HepG2 (cell line): Measurements from ENCODE around the gene SIGMAR1.

Source experiments
- EZH2 ChIP-seq: conservative IDR thresholded peaks from 2 replicates; pipeline ENCODE4 v1.6.1; 2012; ENCODE audit warnings: mild to moderate bottlenecking, low read depth, low read length, moderate library complexity
- HOXA7 ChIP-seq: sonication (generic); formaldehyde crosslinking; IDR thresholded peaks from 2 replicates; pipeline ENCODE4 v1.8.1; 2022; ENCODE audit warnings: mild to moderate bottlenecking, missing genetic modification reagents, moderate library complexity
- JUND ChIP-seq: sonication (generic); formaldehyde crosslinking; IDR thresholded peaks from 2 replicates; pipeline ENCODE4 v1.8.0; 2022; ENCODE audit warnings: mild to moderate bottlenecking, missing genetic modification reagents
- MXD4 ChIP-seq: IDR thresholded peaks from 2 replicates; pipeline ENCODE4 v1.6.1; 2016; ENCODE audit warnings: mild to moderate bottlenecking, missing biosample characterization, missing genetic modification reagents
- MYC ChIP-seq: sonication (generic); formaldehyde crosslinking; IDR thresholded peaks from 2 replicates; pipeline ENCODE4 v1.9.0; 2021; ENCODE audit warnings: missing genetic modification reagents, borderline replicate concordance
- NBN ChIP-seq: fragments of 450-650 bp; conservative IDR thresholded peaks from 2 replicates; pipeline ENCODE4 v1.6.1; 2017
- POLR2AphosphoS5 ChIP-seq: IDR thresholded peaks from 2 replicates; pipeline ENCODE4 v1.6.1; 2012; ENCODE audit warnings: low read depth, low read length
- SKIL ChIP-seq: sonication (generic); formaldehyde crosslinking; IDR thresholded peaks from 2 replicates; pipeline ENCODE4 v1.8.0; 2022; ENCODE audit warnings: missing genetic modification reagents, mild to moderate bottlenecking, moderate library complexity, borderline replicate concordance
- SRF ChIP-seq: IDR thresholded peaks from 2 replicates; pipeline ENCODE4 v1.6.1; 2011; ENCODE audit warnings: mild to moderate bottlenecking, low read depth, low read length, moderate library complexity
- ZBTB7A ChIP-seq: sonication (generic); formaldehyde crosslinking; IDR thresholded peaks from 2 replicates; pipeline ENCODE4 v1.8.0; 2022; ENCODE audit warnings: mild to moderate bottlenecking, missing genetic modification reagents
- ZNF768 ChIP-seq: sonication (generic); formaldehyde crosslinking; IDR thresholded peaks from 2 replicates; pipeline ENCODE4 v1.4.0; 2020; ENCODE audit warnings: missing genetic modification reagents

DNA sequence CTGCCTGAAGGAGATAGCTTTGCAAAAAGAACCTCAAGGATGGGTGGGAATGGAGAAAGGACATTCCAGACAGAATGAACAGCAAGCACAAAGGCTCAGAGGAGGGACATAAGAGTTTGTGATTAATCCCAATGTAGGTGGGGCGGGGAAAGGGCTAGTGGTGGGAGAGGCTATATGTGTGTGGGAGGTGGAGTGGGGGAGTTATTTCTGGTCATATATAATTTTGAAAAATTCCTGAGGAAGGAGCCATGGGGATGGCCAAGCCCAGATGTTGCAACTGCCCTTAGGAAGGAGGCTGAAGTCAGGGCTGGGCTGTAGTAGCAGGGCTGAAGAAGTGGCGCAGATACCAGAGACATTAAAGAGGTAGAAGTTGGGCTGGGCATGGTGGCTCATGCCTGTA is 38.3 kb upstream of the SIGMAR1 start:
- TF ChIP-seq SRF, result no peak
- no peak for TF ChIP-seq MYC (CRISPR knock-in tag)
- TF ChIP-seq HOXA7, result no peak
- TF ChIP-seq MXD4 (CRISPR knock-in tag), result no peak
- TF ChIP-seq ZBTB7A (CRISPR knock-in tag), result no peak
- TF ChIP-seq SKIL, result no peak
- TF ChIP-seq ZNF768, result no peak
- no peak for TF ChIP-seq JUND (CRISPR knock-in tag)
- no peak for TF ChIP-seq EZH2
- no peak for TF ChIP-seq POLR2AphosphoS5
- no peak for TF ChIP-seq NBN
